ENCODE measurements around the gene TNIP3.

TNIP3 gene

DNA sequence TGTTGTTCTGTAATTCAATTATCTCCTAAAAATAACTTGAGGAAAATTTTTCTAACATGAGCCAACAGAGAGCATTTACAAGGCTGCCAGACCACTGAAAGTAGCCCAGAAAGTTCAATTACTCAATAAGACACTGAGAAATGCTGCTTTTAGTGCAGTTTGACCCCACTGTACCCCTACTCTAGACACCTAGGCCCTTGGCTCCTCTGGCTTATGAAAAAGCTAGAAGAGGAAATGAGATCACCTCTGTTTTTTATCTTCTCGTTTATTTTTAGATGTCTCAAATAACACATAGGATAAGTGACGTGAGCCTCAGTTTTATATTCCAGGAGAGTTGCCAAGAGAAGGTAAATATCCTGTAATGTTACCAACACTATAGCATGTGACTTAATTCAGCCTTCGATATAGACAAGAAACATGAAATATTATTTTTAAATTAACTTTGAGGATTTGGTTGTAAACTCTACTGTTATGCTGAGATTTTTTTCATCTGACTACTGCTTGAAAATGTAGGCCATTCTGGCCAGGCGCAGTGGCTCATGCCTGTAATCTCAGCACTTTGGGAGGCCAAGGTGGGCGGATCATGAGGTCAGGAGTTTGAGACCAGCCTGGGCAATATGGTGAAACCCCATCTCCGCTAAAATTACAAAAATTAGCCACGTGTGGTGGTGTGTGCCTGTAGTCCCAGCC, 24.4 kb downstream of the TNIP3 start:
- in situ Hi-C loops (cut with MboI; ENCODE audit: low sequenced_read_pairs), result no loop called here

DNA sequence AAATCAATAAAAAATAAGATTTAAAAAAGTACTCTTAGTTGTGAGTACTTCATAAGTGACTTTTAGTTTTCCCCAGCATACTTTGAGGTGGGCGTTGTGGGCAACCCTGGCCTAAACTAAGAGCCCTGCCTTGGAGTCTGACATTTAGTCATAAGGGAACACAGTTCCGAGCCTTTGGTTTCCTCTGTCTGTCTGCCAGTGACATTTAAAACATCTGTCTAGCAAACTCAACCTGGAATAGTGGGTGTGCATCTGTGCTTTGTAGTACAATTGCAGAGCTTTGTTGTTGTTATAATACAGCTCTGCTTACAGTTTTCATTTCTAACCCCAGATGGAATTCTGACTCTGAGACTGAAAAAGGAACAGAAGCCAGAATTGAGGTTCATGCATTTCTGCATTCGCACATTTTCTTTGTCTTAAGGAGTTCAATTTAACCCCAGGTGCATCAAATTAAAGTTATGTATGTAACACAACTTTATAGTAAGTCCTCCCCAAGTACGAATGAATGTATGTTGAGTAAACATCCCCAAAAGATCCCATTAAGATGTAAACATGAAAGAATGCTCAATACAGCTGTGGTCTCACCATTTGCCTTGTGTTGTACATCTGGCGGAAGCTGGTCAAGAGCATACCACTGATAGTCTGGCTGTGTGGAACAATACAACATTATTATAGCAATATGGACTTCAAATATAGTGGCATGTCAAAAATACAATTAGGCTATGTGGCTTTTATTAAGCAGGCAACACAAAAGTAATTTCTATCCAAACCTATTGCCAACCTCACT, 25.9 kb downstream of the TNIP3 start:
- in situ Hi-C loops (cut with MboI; ENCODE audit: low sequenced_read_pairs), result no loop called here

DNA sequence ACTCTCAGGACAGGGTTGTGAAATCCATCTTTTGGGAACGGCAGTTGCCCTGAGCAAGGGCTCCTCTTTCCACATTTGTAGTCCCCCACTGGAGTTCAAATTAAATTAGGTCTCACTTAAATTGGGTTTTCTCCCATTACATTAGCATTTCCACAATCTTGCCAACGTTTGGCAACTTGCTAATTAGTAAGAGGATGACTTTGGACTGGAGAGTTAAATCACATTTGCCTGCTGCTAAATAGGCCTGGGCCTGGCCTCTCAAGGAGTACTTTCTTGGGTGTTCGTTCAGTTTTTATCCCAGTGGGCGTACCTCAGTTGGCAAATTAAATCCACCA, 33.8 kb downstream of the TNIP3 start:
- in situ Hi-C loops (cut with MboI; ENCODE audit: low sequenced_read_pairs), result no loop called here

DNA sequence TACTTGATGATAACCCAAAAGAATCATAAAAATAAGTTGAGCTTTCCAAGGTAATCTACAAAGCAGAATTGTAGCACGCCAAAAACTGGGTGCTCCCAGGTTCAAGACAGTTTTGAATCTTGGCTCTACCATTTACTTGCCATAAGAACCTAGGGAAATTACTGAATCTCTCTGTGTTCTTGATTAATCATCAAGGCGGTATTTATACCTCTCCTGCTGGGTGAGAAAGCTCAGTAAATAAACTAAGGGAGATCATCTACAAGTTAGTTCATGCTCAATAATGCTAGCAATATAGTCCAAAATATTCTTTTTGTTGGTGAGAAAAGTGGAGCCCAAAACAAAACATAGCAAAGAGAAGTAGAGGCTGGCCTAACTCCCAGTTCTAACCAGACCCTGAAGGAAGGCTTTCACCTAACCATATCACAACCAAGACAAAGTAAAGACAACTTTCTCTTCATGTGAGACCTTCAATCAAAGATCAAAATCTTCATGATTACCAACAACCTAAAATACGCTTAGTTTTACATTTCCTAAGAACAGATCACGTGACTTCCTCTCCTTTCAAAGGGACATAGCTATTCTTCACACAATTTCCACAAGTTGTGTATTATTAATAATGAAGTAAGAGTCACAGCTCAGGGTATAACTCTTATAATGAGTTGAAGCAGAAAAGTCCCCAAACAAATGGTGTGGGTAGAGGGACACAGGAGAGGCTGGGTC, 34.4 kb downstream of the TNIP3 start:
- in situ Hi-C loops (cut with MboI; ENCODE audit: low sequenced_read_pairs), result no loop called here

DNA sequence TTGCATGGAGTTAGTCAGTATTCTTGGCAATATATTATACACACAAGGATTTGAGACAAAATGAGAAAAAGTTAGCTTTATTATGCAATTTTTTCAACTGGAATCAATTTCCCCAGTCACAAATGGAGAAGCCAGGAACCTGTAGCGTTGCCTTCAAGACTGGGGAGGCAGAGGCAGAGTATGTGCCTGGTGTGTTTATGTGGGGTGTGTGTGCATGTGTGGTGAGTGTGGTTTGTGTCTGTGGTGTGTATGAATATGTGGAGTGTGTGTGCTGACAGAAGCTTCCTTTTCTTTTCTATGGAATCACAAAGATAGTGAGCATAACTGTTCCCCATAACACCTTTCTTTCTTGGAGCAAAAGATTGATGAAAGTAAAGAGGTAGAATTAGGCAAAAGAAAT, 37.0 kb downstream of the TNIP3 start:
- in situ Hi-C loops (cut with MboI; ENCODE audit: low sequenced_read_pairs), result no loop called here

DNA sequence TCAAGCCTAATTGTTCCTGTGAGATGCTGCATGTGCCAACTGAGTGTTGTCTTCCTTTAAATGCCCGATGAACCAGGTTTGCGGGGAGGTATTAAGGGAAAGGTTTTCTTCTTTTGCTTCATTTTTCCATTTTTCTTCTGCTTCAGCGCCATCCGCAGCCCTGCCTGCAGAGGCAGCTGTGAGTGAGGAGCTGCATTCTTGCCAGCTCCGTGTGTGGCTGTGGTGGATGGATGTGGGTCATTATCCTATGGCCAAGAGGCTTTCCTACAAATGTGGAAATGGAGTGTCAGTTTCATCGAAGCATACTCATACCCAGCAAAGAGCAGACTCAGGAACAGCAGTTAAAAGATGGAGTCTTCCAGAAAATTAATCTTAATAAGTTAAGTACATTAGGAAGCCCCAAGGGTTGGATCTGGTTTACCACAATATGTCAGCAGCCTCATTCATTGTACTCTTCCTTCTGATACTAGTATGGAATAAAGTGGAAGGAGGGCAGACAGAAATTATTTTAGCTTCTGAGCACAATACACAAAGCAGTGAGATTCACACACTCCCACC, 37.6 kb downstream of the TNIP3 start:
- in situ Hi-C loops (cut with MboI; ENCODE audit: low sequenced_read_pairs), result no loop called here

DNA sequence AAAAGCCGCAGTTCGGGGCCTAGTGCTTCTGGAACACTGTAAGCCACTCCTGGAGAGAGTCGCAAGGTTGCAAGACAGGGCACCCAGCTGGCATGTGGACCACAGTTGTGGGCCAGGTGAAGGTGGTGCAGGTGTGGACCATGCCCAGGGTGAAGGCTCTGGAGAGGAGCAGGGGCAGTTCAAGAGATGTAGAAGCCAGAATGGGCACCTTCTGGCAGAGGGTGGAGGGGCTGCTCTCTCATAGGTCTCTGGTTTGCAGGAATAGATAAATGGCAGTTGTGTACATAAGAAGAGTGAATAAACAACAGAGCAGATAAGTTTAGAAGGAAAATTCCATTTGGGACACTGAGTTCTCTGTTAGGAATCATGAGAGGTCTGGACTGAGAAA, 38.6 kb downstream of the TNIP3 start:
- in situ Hi-C loops (cut with MboI; ENCODE audit: low sequenced_read_pairs), result no loop called here

DNA sequence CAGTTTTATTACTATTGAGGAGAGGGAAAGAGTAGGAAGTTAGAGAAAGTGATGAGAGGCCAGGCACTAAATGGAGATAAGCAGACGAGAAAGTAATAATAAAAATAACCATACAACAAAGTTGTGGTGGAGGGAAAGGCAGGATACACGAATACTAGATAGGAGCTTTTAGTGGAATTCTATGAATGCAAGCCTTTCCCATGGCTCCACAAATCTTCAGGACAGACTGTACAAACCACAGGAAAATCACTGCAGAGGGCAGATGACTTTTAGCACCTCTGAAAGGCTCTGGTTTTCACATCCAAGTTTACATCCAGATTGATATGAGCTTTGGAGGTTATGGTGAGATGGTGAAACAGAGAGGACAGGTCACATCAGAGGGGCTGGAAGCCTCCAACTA, 41.5 kb downstream of the TNIP3 start:
- in situ Hi-C loops (cut with MboI; ENCODE audit: low sequenced_read_pairs), result no loop called here

DNA sequence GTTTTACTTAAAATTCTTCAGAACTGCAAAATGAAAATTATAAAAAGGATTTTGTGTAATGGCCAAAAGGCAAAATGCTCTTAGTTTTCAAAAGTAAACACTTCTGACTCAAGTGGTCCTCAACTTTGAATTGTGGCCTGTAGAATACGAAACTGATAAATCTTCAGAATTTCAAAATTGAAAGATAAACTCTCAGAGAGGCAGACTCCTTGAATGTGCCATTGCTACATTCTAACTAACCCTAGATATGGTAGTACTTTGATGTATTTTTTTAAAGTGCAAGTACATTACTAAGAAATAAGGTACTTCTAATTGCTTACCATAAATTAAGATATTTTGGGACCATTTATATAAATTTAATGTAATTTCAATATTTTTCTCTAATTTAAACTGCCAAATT, 44.4 kb downstream of the TNIP3 start:
- in situ Hi-C loops (cut with MboI; ENCODE audit: low sequenced_read_pairs), result no loop called here

DNA sequence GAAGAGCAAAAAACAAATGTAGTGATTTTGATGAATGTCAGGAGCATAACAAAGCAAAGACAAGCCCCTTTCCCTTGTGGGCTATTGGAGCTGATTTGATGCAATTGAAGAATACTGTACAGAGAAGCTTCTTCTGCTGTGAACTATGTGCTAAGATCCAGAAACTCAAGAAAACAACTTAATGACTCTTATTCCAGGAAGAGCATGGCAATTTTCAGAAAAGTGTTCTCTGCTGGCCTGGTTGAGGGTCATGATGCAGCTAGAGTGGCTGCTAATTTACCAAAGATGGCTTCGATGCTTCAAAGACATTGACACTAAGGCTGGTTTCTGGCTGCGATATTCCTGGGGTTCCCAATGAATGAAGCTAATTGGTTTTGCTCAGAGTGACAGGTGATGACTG, 45.8 kb downstream of the TNIP3 start:
- in situ Hi-C loops (cut with MboI; ENCODE audit: low sequenced_read_pairs), result no loop called here

DNA sequence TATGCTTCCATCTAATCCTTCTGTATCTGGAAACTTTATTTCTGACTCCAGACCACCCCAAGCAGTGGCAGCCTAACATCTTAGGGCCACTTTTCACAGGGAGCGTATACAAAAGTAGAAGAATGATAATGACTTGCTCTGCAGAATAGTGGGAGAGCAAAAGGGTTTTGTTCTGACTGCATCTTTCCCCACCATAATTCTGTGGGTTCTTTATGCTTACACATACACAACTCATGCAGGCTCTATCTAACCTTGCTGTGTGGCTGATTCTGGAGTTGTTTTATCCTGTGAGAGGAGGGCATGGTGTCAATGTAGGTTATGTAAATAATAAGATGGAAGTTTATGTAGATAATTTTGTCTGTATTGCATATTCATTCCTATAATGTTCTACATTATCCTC, 49.4 kb downstream of the TNIP3 start:
- in situ Hi-C loops (cut with MboI; ENCODE audit: low sequenced_read_pairs), result no loop called here

DNA sequence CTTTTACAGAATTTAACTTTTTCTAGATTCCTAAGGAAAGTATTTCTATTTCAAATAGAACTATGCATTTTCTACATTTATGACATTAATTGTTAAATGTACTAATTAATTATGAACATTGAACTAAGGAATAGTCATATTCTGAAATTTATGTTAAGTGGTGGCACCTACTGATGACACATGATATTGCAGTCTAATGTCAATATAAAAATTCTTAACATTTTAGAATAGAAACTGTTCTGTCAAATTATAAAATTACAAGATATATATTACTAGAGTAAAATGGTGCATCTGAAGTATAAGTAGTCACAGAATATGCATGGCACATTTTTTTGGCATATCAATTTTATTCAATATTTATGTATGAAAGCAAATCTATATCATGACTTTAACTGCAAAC, 51.6 kb downstream of the TNIP3 start:
- in situ Hi-C loops (cut with MboI; ENCODE audit: low sequenced_read_pairs), result no loop called here

DNA sequence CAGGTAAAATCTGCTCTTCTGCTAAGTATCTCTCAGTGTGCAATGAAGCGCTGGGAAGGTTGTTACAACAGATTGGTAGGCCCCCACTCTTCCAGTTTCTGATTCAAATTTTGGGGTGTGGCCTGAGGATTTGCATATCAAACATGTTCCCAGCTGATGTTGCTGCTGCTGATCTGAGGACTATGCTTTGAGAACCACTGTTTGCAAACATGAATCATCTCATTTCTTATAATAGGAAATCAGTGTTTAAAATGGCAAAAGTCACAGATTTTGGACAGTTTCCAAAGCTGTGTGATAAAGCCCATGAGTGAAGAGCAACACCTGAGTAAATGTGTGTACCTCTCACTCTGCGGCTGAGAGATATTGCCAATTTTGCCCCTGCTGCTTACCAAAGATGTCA, 55.6 kb downstream of the TNIP3 start:
- in situ Hi-C loops (cut with MboI; ENCODE audit: low sequenced_read_pairs), result no loop called here

DNA sequence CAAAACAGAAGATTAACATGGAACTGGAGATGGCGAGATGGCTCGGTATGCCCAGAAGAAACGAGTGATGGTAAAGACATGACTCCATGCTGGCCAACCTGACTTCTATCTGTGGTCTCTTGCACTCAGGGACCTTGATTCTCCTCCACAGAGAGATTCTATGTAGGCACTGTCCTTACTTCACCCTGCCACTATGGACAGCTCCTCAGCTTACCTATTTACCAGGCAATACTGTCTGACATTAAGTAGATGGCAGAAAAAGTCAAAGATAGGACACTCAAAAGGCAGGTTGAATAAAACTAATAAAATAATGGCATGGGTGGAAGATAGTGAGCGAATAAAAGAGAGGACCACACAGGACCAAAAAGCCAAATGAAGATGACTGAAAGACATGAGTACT, 56.6 kb downstream of the TNIP3 start:
- in situ Hi-C loops (cut with MboI; ENCODE audit: low sequenced_read_pairs), result no loop called here

DNA sequence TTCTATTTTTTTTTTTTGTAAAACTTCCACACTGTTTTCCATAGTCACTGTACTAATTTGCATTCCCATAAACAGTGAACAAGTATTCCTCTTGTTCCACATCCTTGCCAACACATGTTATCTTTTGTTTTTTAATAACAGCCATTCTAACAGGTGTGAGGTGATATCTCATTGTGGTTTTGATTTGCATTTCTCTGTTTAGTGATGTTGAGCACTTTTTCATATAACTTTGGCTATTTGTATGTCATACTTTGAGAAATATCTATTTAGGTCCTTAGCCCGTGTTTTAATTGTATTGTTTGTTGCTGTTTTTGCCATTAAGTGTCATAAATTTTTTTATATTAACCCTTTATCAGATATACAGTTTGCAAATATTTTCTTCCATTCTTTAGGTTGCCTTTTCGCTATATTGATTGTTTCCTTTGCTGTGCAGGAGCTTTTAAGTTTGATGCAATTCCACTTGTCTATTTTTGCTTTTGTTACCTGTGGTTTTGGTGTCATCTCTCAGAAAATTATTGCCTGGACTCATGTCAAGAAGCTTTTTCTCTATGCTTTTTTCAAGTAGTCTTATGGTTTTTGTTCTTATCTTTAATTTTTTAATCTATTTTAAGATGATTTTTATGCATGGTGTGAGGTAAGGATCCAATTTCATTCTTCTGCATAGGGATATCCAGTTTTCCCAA, 63.9 kb downstream of the TNIP3 start:
- in situ Hi-C loops (cut with MboI; ENCODE audit: low sequenced_read_pairs), result no loop called here

DNA sequence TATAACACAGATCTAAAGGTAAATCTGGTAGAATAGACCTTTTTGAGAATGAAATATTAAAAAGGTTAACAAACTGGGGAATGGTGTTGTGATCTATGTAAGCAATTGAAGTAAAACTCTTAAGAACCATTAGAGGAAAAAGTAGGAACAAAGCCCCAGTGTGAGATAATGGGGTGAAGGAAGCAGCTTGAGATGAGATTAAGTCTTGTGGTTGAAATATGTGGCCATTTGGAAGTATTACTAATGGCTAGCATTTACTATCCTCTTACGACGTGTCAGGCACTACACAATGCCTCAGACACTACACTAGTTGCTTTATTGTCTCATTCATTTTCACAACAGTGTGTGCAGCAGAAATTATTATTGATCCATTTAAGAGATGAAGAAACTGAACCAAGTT, 65.9 kb downstream of the TNIP3 start:
- in situ Hi-C loops (cut with MboI; ENCODE audit: low sequenced_read_pairs), result no loop called here

DNA sequence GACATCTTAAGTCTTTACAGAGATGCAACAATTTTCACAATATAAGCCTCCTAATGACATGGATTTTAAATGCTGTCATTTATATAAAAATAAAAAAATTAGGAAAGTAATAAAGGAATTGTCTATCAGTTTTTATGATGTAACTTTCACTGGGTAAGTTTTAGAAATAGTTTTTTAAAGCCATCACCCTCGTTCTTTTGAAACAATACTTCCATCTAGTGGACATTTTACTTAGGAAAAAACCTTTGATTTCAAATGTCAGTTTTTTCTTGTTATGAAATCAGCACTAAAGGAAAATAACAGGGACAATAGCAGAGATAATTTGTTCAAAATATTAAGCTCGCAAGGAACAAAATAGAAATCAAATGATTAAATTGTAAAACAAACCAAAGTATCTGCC, 67.5 kb downstream of the TNIP3 start:
- in situ Hi-C loops (cut with MboI; ENCODE audit: low sequenced_read_pairs), result no loop called here

DNA sequence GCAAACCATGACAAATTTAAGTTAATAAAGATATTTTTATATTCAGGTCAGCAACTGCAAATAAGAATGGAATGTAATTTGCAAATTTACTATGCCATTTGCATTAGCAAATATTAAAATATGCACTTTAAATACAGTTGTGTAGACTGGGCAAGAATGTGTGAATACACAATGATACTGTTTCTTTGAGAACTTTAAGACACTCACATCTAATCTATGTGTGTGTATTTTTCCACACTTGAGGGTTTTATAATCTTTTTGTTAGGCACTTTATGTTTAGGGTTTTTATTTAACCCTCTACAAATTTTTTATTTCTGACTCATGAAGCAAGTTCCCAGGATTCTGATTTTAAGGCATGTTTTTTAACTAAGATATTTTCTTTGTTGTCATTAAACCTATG, 67.9 kb downstream of the TNIP3 start:
- in situ Hi-C loops (cut with MboI; ENCODE audit: low sequenced_read_pairs), result no loop called here

DNA sequence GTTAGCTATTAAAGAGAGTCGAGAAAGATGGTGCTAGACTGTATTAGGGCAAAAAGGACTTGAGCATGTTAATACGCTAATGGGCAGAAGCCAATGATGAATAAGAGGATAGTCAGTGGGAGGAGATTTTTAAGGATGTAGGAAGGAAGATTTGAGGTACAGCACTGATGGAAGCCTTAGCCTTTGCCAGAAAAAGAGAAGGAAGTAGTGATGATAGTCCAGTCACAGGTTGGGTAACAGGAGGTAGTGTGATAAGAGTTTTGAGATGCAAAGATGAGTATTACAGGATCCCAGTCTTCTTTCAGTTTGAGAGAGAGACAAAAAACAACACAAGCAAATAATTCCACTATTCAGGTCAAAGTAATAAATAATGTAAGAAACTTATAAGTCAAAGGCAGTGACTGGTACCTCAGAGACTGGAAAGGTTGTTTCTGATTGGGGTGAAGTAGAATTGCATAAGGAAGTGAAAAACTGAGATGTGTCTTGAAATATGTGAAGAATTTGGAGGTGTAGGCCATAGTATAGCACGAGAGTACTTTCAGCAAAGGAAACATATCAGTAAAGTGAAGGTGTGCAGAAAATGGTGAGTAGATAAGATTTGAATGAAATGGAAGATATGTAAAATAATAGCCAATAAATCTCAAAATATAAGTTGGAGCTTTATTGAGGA, 69.7 kb downstream of the TNIP3 start:
- in situ Hi-C loops (cut with MboI; ENCODE audit: low sequenced_read_pairs), result no loop called here

DNA sequence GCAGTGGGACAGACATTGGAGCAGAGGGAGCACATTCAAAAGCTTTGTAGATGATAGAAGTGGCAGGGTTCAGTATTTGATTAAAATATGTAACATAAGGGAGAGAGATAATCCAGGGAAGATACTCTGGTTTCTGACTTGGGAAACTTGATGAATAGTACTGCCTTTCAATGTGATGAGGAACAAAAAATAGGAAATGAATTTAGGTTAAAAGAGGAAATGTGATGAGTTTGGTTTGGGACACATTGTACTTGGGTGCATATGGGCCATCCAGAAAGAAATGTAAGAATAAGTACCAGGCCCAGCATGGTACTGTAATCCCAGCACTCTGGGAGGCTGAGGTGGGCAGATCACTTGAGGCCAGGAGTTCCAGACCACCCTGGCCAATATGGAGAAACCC, 70.9 kb downstream of the TNIP3 start:
- in situ Hi-C loops (cut with MboI; ENCODE audit: low sequenced_read_pairs), result no loop called here

DNA sequence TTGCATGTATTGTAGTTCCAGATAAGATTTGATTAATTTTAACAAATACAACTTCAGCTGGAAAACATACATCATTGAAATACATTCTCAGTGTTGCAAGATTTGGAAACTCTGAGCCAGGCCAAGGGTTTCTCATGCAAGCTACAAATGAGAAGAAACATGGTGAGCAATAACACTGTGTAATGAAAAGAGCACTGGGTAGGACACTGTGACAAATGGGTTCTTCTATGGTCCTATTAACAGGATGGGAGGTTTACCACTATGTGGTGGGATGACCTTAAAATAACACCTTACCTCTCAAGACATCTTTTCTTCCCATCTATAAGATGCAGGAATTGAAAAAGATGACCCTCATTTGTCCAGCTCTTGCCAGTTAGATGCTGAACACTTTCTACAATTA, 72.2 kb downstream of the TNIP3 start:
- in situ Hi-C loops (cut with MboI; ENCODE audit: low sequenced_read_pairs), result no loop called here

Data from HL-60/S4 (cell line).